ENCODE results near the gene TLK2.

DNA sequence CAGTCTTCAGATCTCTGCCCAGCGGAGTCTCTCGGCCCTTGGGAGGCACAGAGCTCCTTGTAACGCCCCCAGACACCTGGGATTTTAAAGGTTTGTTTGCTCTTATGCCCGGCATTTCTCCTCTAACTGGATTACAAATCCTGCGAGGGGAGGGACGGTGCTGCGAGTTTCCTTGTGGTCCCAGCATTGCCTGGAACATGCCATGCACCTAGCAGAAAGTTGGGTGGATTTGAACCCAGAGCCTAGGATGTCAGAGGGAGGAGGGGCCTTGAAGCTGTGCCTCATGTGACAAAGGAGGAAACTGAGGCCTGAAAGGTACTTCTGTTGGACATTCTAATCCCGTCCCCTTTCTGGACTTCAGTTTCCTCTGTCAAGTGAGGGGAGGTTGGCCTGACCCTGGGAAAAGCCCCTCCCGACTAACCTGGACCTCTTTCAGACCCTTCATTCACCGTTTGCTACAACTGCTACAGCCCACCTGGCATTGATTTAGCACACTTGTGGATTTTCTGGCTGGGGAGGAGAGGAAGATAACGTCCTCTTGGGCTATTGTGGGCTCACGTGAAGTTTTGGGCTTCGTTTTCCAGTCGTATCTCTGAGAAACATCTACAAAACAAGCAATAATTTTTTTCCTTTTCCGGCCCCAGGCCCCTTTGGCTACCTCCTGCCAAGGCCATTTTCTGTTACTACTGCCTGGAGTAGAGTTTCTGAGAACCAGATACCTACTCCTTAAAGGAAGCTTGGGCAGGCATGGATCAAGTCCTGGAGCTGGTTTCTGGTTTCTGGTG is 179.7 kb downstream of the TLK2 start:
- TF ChIP-seq, protein P1, sequence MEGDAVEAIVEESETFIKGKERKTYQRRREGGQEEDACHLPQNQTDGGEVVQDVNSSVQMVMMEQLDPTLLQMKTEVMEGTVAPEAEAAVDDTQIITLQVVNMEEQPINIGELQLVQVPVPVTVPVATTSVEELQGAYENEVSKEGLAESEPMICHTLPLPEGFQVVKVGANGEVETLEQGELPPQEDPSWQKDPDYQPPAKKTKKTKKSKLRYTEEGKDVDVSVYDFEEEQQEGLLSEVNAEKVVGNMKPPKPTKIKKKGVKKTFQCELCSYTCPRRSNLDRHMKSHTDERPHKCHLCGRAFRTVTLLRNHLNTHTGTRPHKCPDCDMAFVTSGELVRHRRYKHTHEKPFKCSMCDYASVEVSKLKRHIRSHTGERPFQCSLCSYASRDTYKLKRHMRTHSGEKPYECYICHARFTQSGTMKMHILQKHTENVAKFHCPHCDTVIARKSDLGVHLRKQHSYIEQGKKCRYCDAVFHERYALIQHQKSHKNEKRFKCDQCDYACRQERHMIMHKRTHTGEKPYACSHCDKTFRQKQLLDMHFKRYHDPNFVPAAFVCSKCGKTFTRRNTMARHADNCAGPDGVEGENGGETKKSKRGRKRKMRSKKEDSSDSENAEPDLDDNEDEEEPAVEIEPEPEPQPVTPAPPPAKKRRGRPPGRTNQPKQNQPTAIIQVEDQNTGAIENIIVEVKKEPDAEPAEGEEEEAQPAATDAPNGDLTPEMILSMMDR (IDR thresholded peaks at IDR 0.05): no peak
- TF ChIP-seq TAF1 (IDR thresholded peaks at IDR 0.05; ENCODE audit: borderline replicate concordance, low read depth, low read length): no peak
- no peak for TF ChIP-seq USF2 (IDR thresholded peaks at IDR 0.05; ENCODE audit: borderline replicate concordance, low read depth, low read length)
- TF ChIP-seq, protein P2, sequence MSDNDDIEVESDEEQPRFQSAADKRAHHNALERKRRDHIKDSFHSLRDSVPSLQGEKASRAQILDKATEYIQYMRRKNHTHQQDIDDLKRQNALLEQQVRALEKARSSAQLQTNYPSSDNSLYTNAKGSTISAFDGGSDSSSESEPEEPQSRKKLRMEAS (IDR thresholded peaks at IDR 0.05; ENCODE audit: low read depth): no peak
- no peak for TF ChIP-seq YY1 (IDR thresholded peaks at IDR 0.05; ENCODE audit: low read depth)
- no peak for TF ChIP-seq TCF12 (IDR thresholded peaks at IDR 0.05)
- no peak for TF ChIP-seq FOSL2 (IDR thresholded peaks at IDR 0.05; ENCODE audit: borderline replicate concordance, low read depth)
- no peak for TF ChIP-seq EP300 (IDR thresholded peaks at IDR 0.05; ENCODE audit: borderline replicate concordance in 1 of 2, low read depth in 1 of 2, low read length in 1 of 2)

All from SK-N-SH (cell line).